Psoas muscle (tissue), 8 donors: ENCODE results near the gene TNFSF11. TPM values are rescaled to one million over a fixed set of nuclear protein-coding genes. Genes with fewer than 3 reads are reported as not detected.

Source experiments
- ATAC-seq, 4 donors: fragments of 200-7000 bp; cut with Tn5 transposase; one replicate each; pipeline ENCODE4 v1.9.1; 2020; ENCODE audit warnings: moderate library complexity in 3 of 4, mild to moderate bottlenecking in 2 of 4
- DNase-seq, 2 donors: peaks; one replicate each; pipeline ENCODE4 v3.0.0-alpha.2; 2020
- H3K27ac ChIP-seq: fragments of 200-600 bp; one replicate; pipeline ENCODE4 v1.8.0; 2022
- H3K27me3 ChIP-seq, 3 donors: fragments of 200-600 bp in 1 of 3; one replicate each; pipeline versions ENCODE4 v1.6.1 to v1.8.0; 2013 to 2022; ENCODE audit warnings: low read length in 2 of 3, mild to moderate bottlenecking in 2 of 3, moderate library complexity in 1 of 3; ENCODE audit not compliant: insufficient read depth in 3 of 3
- H3K36me3 ChIP-seq, 2 donors: fragments of 200-600 bp in 1 of 2; one replicate each; pipeline versions ENCODE4 v1.6.1 to v1.8.0; 2013 to 2022; ENCODE audit warnings: low read depth in 1 of 2, mild to moderate bottlenecking in 1 of 2, moderate library complexity in 1 of 2; ENCODE audit not compliant: insufficient read depth in 1 of 2
- H3K4me1 ChIP-seq: fragments of 200-600 bp; one replicate; pipeline ENCODE4 v1.8.0; 2022
- H3K4me3 ChIP-seq: fragments of 200-600 bp; one replicate; pipeline ENCODE4 v1.8.0; 2022; ENCODE audit warnings: mild to moderate bottlenecking
- H3K9me3 ChIP-seq: fragments of 200-600 bp; one replicate; pipeline ENCODE4 v1.8.0; 2022
- CTCF ChIP-seq: fragments of 200-600 bp; IDR thresholded peaks from one replicate; pipeline ENCODE4 v1.8.0; 2022; ENCODE audit warnings: antibody characterized with exemption
- WGBS, 3 donors: extraction: QIAGEN DNeasy Blood & Tissue Kit; methylation state at CpG; one replicate each; pipeline versions ENCODE4 v1.1.6 to v1.1.7; 2013; 5-methylcytosine and 5-hydroxymethylcytosine counted together
- intact Hi-C, 2 donors: fragments of 100-400 bp; cut with DNase I; formaldehyde crosslinking; loops; one replicate each; pipeline versions ENCODE4 v1.11.0 to v1.14.2; 2022
- polyA plus RNA-seq, 3 donors: library from polyadenylated mRNA; stranded (reverse); fragments of 200-250 nt; gene quantifications; one replicate each; pipeline ENCODE4 v1.2.3, GENCODE V29; 2013
- total RNA-seq, 4 donors: library from RNA; stranded (reverse); fragmentation: NEBNext Ultra II Directional in 2 of 4; extraction: Animal tissue kit (Norgen Biotek cat#: 25700) in 2 of 4; gene quantifications; one replicate each; pipeline versions ENCODE4 v1.2.1 to v1.2.4, GENCODE V29; 2021 to 2023
- donor health status: healthy with polysubstance abuse.
- donor health status: DM: no; HTN: no; CAD: no; lungs with moderate emphysema.
- donor health status: Bipolar disorder and iron deficiency.
- donor health status: healthy.
- donor health status: DM: yes; HTN: yes; CAD: no.
- donor health status: DM: no; HTN: no; CAD: no.
- donor health status: DM: no; HTN: no; CAD: no.
- donor health status: DM: yes; HTN: yes; CAD: no.

Gene TNFSF11
- total and polyA plus RNA-seq, 7 donors, result not detected

GRCh38 chr13:42532561-42533335, 41.2 kb upstream of the TNFSF11 start:
- 30 to 46% (median 34%) methylated on average over 4 of the region's 4 CpGs for WGBS, 3 donors
- H3K36me3 ChIP-seq, result no peaks in the 10 kb centered on the region
- intact Hi-C loops, result no loop called here

GRCh38 chr13:42533336-42533591, 40.7 kb upstream of the TNFSF11 start:
- intact Hi-C loops, result no loop called here
- DNase-seq, result no peak
- no peak overlapping the region for H3K4me3 ChIP-seq
- no peak overlapping the region for H3K27ac ChIP-seq
- WGBS, 3 donors, result 90 to 96% (median 92%) methylated on average over 1 of the region's 1 CpG
- H3K4me1 ChIP-seq, result no peaks in the 10 kb centered on the region
- no peaks in the 10 kb centered on the region for H3K27me3 ChIP-seq
- no peak for ATAC-seq
- no peak for TF ChIP-seq CTCF
- no peaks in the 10 kb centered on the region for H3K36me3 ChIP-seq
- H3K9me3 ChIP-seq, result no peaks in the 10 kb centered on the region

More at GRCh38 chr13:42532561-42533335, 41.2 kb upstream of the TNFSF11 start:
- no peaks in the 10 kb centered on the region for H3K27me3 ChIP-seq
- ATAC-seq (no peak), DNase-seq (no peak)
- H3K4me3 ChIP-seq, result no peak overlapping the region
- no peaks in the 10 kb centered on the region for H3K9me3 ChIP-seq
- no peaks in the 10 kb centered on the region for H3K4me1 ChIP-seq
- no peak overlapping the region for H3K27ac ChIP-seq
- TF ChIP-seq CTCF, result no peak

GRCh38 chr13:42534785-42535184, 39.2 kb upstream of the TNFSF11 start:
- no peaks in the 10 kb centered on the region for H3K4me1 ChIP-seq
- DNase-seq (no peak), ATAC-seq (no peak)
- no peak for TF ChIP-seq CTCF
- H3K36me3 ChIP-seq, result no peaks in the 10 kb centered on the region
- H3K27ac ChIP-seq, result no peak overlapping the region
- WGBS, 3 donors, result 80 to 84% (median 83%) methylated on average over 1 of the region's 1 CpG
- no peak overlapping the region for H3K4me3 ChIP-seq
- intact Hi-C loops, result no loop called here
- H3K27me3 ChIP-seq, result no peaks in the 10 kb centered on the region
- no peaks in the 10 kb centered on the region for H3K9me3 ChIP-seq

- Histone ChIP-seq H3K4me1 (no peaks in the 10 kb centered on the region), H3K9me3 (no peaks in the 10 kb centered on the region), H3K36me3 (no peaks in the 10 kb centered on the region), H3K27ac (no peak overlapping the region), H3K27me3 (no peaks in the 10 kb centered on the region), H3K4me3 (no peak overlapping the region)
- 73 to 85% (median 78%) methylated on average over 2 of the region's 2 CpGs for WGBS, 3 donors
- DNase-seq (no peak), ATAC-seq (no peak)
- TF ChIP-seq CTCF, result no peak
- intact Hi-C loops, result no loop called here
Measured at GRCh38 chr13:42538996-42539395, 35.0 kb upstream of the TNFSF11 start.

GRCh38 chr13:42539670-42540069, 34.3 kb upstream of the TNFSF11 start:
- Histone ChIP-seq H3K27ac (no peak overlapping the region), H3K27me3 (no peaks in the 10 kb centered on the region), H3K9me3 (no peaks in the 10 kb centered on the region), H3K4me1 (no peaks in the 10 kb centered on the region), H3K36me3 (no peaks in the 10 kb centered on the region), H3K4me3 (no peak overlapping the region)
- TF ChIP-seq CTCF, result no peak
- 77 to 88% (median 79%) methylated on average over 7 of the region's 7 CpGs for WGBS, 3 donors
- ATAC-seq (no peak), DNase-seq (no peak)
- intact Hi-C loops, result no loop called here
